HCT116 (cell line): ENCODE results near the gene OR9Q2. TPM values are rescaled to one million over a fixed set of nuclear protein-coding genes. Genes with fewer than 3 reads are reported as not detected.

Experiments used
- ATAC-seq: fragments of 200-7000 bp; cut with Tn5 transposase; 2 replicates; pipeline ENCODE4 v1.9.1; 2020; ENCODE audit warnings: mild to moderate bottlenecking, moderate library complexity
- Bru-seq: library from RNA; stranded (reverse); fragments of 400-500 nt; gene quantifications from one replicate; lab custom pipeline; 2021; lab: Mats Ljungman, UMichigan
- BruChase-seq, 2 experiments: library from RNA; stranded (reverse); fragments of 400-500 nt; gene quantifications; one replicate each; lab custom pipeline; 2021; lab: Mats Ljungman, UMichigan
- BruUV-seq: library from RNA; stranded (reverse); fragments of 400-500 nt; replicated peaks from 2 replicates; lab custom pipeline; 2021; lab: Mats Ljungman, UMichigan
- CTCF ChIA-PET: fragments of 300-600 bp; sonication (Branson Sonifier 250); formaldehyde crosslinking; loops from one replicate; lab custom pipeline; 2021; ENCODE audit warnings: antibody characterized with exemption; lab: Charles Lee
- POLR2A ChIA-PET: fragments of 300-600, 350-600 bp; sonication (Branson Sonifier 250); formaldehyde crosslinking; loops from one replicate; lab custom pipeline; 2021; ENCODE audit warnings: antibody characterized with exemption; lab: Charles Lee
- RAD21 ChIA-PET, 2 experiments: fragments of 300-600 bp; sonication (Branson Sonifier 250); formaldehyde crosslinking; loops; one replicate each; lab custom pipeline; 2023; ENCODE audit warnings: low total read pairs in 2 of 2; ENCODE audit not compliant: uncharacterized antibody in 2 of 2, unreplicated experiment in 2 of 2, low non-redundant PET in 1 of 2; lab: Charles Lee
- DNase-seq: peaks from one replicate; pipeline ENCODE4 v3.0.0-alpha.2; 2010; ENCODE audit warnings: low read depth, low spot score
- H2AFZ ChIP-seq: fragments of 200-600 bp; shearing (Covaris generic), sonication (generic); 2 replicates; pipeline ENCODE4 v1.6.1; 2017; ENCODE audit warnings: low read depth, mixed run types, mixed read lengths, antibody characterized with exemption, low read length; ENCODE audit not compliant: poor library complexity, severe bottlenecking
- H3K27ac ChIP-seq: 2 replicates; pipeline ENCODE4 v1.5.1; 2012; ENCODE audit warnings: low read depth, low read length
- H3K27me3 ChIP-seq: fragments of 200-600 bp; sonication (generic); 2 replicates; pipeline ENCODE4 v1.6.1; 2016; ENCODE audit warnings: mixed run types, low read length, mixed read lengths; ENCODE audit not compliant: insufficient read depth
- H3K36me3 ChIP-seq, 2 experiments: fragments of 200-500 bp in 1 of 2; fragments of 200-600 bp in 1 of 2; sonication (Bioruptor generic) in 1 of 2; sonication (generic) in 1 of 2; 2 replicates each; pipeline versions ENCODE4 v1.5.1 to v1.6.1; 2014 to 2016; ENCODE audit warnings: low read length in 2 of 2, inconsistent platforms in 1 of 2, mixed read lengths in 1 of 2, mixed run types in 1 of 2; ENCODE audit not compliant: insufficient read depth in 2 of 2, control insufficient read depth in 1 of 2
- H3K4me1 ChIP-seq, 2 experiments: fragments of 200-600 bp in 1 of 2; sonication (generic) in 1 of 2; 2 replicates each; pipeline versions ENCODE4 v1.5.1 to v1.6.1; 2012 to 2017; ENCODE audit warnings: low read length in 2 of 2, inconsistent platforms in 1 of 2, mild to moderate bottlenecking in 1 of 2, mixed read lengths in 1 of 2, mixed run types in 1 of 2, moderate library complexity in 1 of 2; ENCODE audit not compliant: insufficient read depth in 2 of 2, control insufficient read depth in 1 of 2
- H3K4me2 ChIP-seq: fragments of 200-600 bp; sonication (generic); 2 replicates; pipeline ENCODE4 v1.6.1; 2017; ENCODE audit warnings: mixed run types, low read length, mixed read lengths
- H3K4me3 ChIP-seq, 2 experiments: fragments of 200-600 bp in 1 of 2; sonication (generic) in 1 of 2; replicated peaks in 1 of 2; 2 replicates each; pipeline ENCODE4 v1.5.1; 2011 to 2016; ENCODE audit warnings: low read length in 2 of 2, control low read depth in 1 of 2, low read depth in 1 of 2, mild to moderate bottlenecking in 1 of 2, mixed read lengths in 1 of 2, mixed run types in 1 of 2
- H3K79me2 ChIP-seq: fragments of 200-600 bp; sonication (generic); 2 replicates; pipeline ENCODE4 v1.6.1; 2017; ENCODE audit warnings: mild to moderate bottlenecking, mixed run types, low read length, moderate library complexity, mixed read lengths; ENCODE audit not compliant: insufficient read depth
- H3K9ac ChIP-seq: fragments of 200-600 bp; sonication (generic); 2 replicates; pipeline ENCODE4 v1.6.1; 2016; ENCODE audit warnings: low read length, mixed read lengths
- H3K9me2 ChIP-seq: fragments of 200-600 bp; sonication (generic), shearing (Covaris generic); 2 replicates; pipeline ENCODE4 v1.6.1; 2017; ENCODE audit warnings: mixed run types, mild to moderate bottlenecking, moderate library complexity; ENCODE audit not compliant: insufficient read depth
- H3K9me3 ChIP-seq, 2 experiments: fragments of 200-500 bp in 1 of 2; fragments of 200-600 bp in 1 of 2; sonication (Bioruptor generic) in 1 of 2; sonication (generic) in 1 of 2; 2 replicates each; pipeline ENCODE4 v1.6.1; 2014 to 2017; ENCODE audit warnings: low read length in 2 of 2, mixed read lengths in 2 of 2, inconsistent platforms in 1 of 2, low read depth in 1 of 2, mild to moderate bottlenecking in 1 of 2, mixed run types in 1 of 2, moderate library complexity in 1 of 2; ENCODE audit not compliant: control insufficient read depth in 1 of 2, insufficient read depth in 1 of 2
- H4K20me1 ChIP-seq: fragments of 200-600 bp; sonication (generic), shearing (Covaris generic); 2 replicates; pipeline ENCODE4 v1.6.1; 2017; ENCODE audit warnings: mixed run types, mild to moderate bottlenecking, moderate library complexity; ENCODE audit not compliant: insufficient read depth
- CBX3 ChIP-seq: IDR thresholded peaks from 2 replicates; pipeline ENCODE4 v1.6.1; 2012; ENCODE audit warnings: low read depth
- CTCF ChIP-seq, 3 experiments: fragments of 200-600 bp in 1 of 3; sonication (generic) in 1 of 3; IDR thresholded peaks in 2 of 3; conservative IDR thresholded peaks in 1 of 3; 2 replicates each; pipeline ENCODE4 v1.5.1; 2012 to 2017; ENCODE audit warnings: low read depth in 2 of 3, low read length in 2 of 3, antibody characterized with exemption in 1 of 3, borderline replicate concordance in 1 of 3, control low read depth in 1 of 3, mild to moderate bottlenecking in 1 of 3, mixed read lengths in 1 of 3, mixed run types in 1 of 3, moderate library complexity in 1 of 3; ENCODE audit not compliant: insufficient read depth in 1 of 3
- EGR1 ChIP-seq: IDR thresholded peaks from 2 replicates; pipeline ENCODE4 v1.6.1; 2012; ENCODE audit warnings: low read depth
- ELF1 ChIP-seq: IDR thresholded peaks from 2 replicates; pipeline ENCODE4 v1.6.1; 2012; ENCODE audit warnings: low read depth, borderline replicate concordance
- POLR2AphosphoS5 ChIP-seq: IDR thresholded peaks from 2 replicates; pipeline ENCODE4 v1.6.1; 2011; ENCODE audit warnings: mild to moderate bottlenecking, low read depth, low read length, moderate library complexity
- RAD21 ChIP-seq: IDR thresholded peaks from 2 replicates; pipeline ENCODE4 v1.6.1; 2012; ENCODE audit warnings: low read depth, mild to moderate bottlenecking
- SIN3A ChIP-seq: IDR thresholded peaks from 2 replicates; pipeline ENCODE4 v1.6.1; 2012; ENCODE audit warnings: low read depth
- SP1 ChIP-seq: IDR thresholded peaks from 2 replicates; pipeline ENCODE4 v1.6.1; 2012; ENCODE audit warnings: low read depth
- SRF ChIP-seq: IDR thresholded peaks from 2 replicates; pipeline ENCODE4 v1.6.1; 2012; ENCODE audit warnings: low read depth
- TCF7L2 ChIP-seq: IDR thresholded peaks from 2 replicates; pipeline ENCODE4 v1.7.0; 2011; ENCODE audit warnings: borderline replicate concordance, inconsistent platforms; ENCODE audit not compliant: insufficient read depth, insufficient read length; ENCODE audit errors: extremely low read depth
- ZNF274 ChIP-seq: fragments of 200-500 bp; sonication (Bioruptor generic); IDR thresholded peaks from 2 replicates; pipeline ENCODE4 v1.6.1; 2014; ENCODE audit warnings: mild to moderate bottlenecking, low read depth, low read length, inconsistent platforms
- intact Hi-C: fragments of 100-400 bp; cut with micrococcal nuclease; formaldehyde crosslinking; loops from 2 replicates; pipeline ENCODE4 v1.10.0; 2022
- long read RNA-seq: library from polyadenylated mRNA; unstranded; transcript quantifications from one replicate; pipeline ENCODE4 v2.0.0, GENCODE V29; 2021; ENCODE audit not compliant: unreplicated experiment
- polyA plus RNA-seq: library from polyadenylated mRNA; unstranded; fragments of >200 nt; gene quantifications from 2 replicates; pipeline ENCODE4 v1.2.1, GENCODE V29; 2012; ENCODE audit warnings: missing spikeins
- total RNA-seq: library from RNA; stranded (reverse); gene quantifications from one replicate; pipeline ENCODE4 v1.2.1, GENCODE V29; 2021; ENCODE audit not compliant: unreplicated experiment

OR9Q2 gene
- total RNA-seq (not detected), Bru-seq, nascent RNA (percentile 11 among the genes with signal in this experiment), BruChase-seq, experiment 1, labeled RNA remaining after a 6-hour chase (percentile 16 among the genes with signal in this experiment), BruChase-seq, experiment 2, labeled RNA remaining after a 2-hour chase (percentile 17 among the genes with signal in this experiment)
- not detected in 2 replicates for polyA plus RNA-seq
- long read RNA-seq: 0 reads

- POLR2A ChIA-PET: no interaction called here
- no TSS peak for BruUV-seq
Measured at GRCh38 chr11:58188770-58189169, at the start of gene OR9Q2. Gene OR9Q2 (plus strand): TSS chr11:58189070. CDS start chr11:58190491, 1,421 bp downstream.

GRCh38 chr11:58142761-58143160 lies 46.1 kb upstream of the OR9Q2 start:
- no peaks in the 10 kb centered on the region for H3K27me3 ChIP-seq
- TF ChIP-seq POLR2AphosphoS5 (no peak), CTCF (IDR thresholded peaks at IDR 0.05 in 2 of 3, conservative IDR thresholded peaks at IDR 0.05 in 1 of 3; ENCODE audit: borderline replicate concordance in 1 of 3, insufficient read depth in 1 of 3, low read depth in 2 of 3, low read length in 2 of 3) (no peak), TCF7L2 (no peak), RAD21 (no peak), CBX3 (no peak), SRF (no peak), ELF1 (no peak), EGR1 (no peak)
- TF ChIP-seq, all 23 proteins: peak for 0
- H3K9me3 ChIP-seq: no peaks in the 10 kb centered on the region
- intact Hi-C loops: no loop called here
- no peak overlapping the region for H3K27ac ChIP-seq
- no peaks in the 10 kb centered on the region for H3K79me2 ChIP-seq
- H3K4me1 ChIP-seq: no peaks in the 10 kb centered on the region
- no peak overlapping the region for H3K4me2 ChIP-seq
- DNase-seq: no peak
- no peaks in the 10 kb centered on the region for H4K20me1 ChIP-seq
- H3K36me3 ChIP-seq: no peaks in the 10 kb centered on the region
- no peak overlapping the region for H2AFZ ChIP-seq
- POLR2A ChIA-PET: no interaction called here
- ATAC-seq: no peak
- no peak overlapping the region for H3K4me3 ChIP-seq
- CTCF ChIA-PET: no interaction called here
- H3K9ac ChIP-seq: no peak overlapping the region
- no TSS peak for BruUV-seq
- RAD21 ChIA-PET: no interaction called here
- no peaks in the 10 kb centered on the region for H3K9me2 ChIP-seq

More at GRCh38 chr11:58188770-58189169, at the start of gene OR9Q2:
- Histone ChIP-seq H3K79me2 (no peaks in the 10 kb centered on the region), H2AFZ (no peak within 1 kb of the TSS), H3K9me3 (no peaks in the 10 kb centered on the region), H3K4me3 (no peak within 1 kb of the TSS), H4K20me1 (no peaks in the 10 kb centered on the region), H3K9ac (no peak within 1 kb of the TSS), H3K27me3 (peaks cover 7% of the 10 kb centered on the region; the same call in 1 of the 2 replicates), H3K9me2 (no peaks in the 10 kb centered on the region), H3K4me1 (no peaks in the 10 kb centered on the region), H3K36me3 (no peaks in the 10 kb centered on the region), H3K27ac (no peak within 1 kb of the TSS), H3K4me2 (no peak within 1 kb of the TSS)
- ChIA-PET RAD21 (no interaction called here), CTCF (no interaction called here)
- no peak for ATAC-seq
- TF ChIP-seq SP1: no peak
- TF ChIP-seq ZNF274: no peak
- TF ChIP-seq SIN3A: no peak
- TF ChIP-seq RAD21: no peak
- intact Hi-C loops: no loop called here
- no peak for DNase-seq
